ENCODE data around the gene NCOA3.

NCOA3 gene

GRCh38 chr20:47645632-47646031, 143.9 kb downstream of the NCOA3 start:
- no peak for DNase-seq

- DNase-seq: no peak
Measured at GRCh38 chr20:47647994-47648393, 146.3 kb downstream of the NCOA3 start.

GRCh38 chr20:47648943-47649342, 147.3 kb downstream of the NCOA3 start:
- no peak for DNase-seq

GRCh38 chr20:47652301-47652700, 150.6 kb downstream of the NCOA3 start:
- no peak for DNase-seq

- DNase-seq: no peak
Measured at GRCh38 chr20:47652794-47653193, 151.1 kb downstream of the NCOA3 start.

GRCh38 chr20:47653869-47654268, 152.2 kb downstream of the NCOA3 start:
- no peak for DNase-seq

- no peak for DNase-seq
Measured at GRCh38 chr20:47654370-47654769, 152.7 kb downstream of the NCOA3 start.

GRCh38 chr20:47655635-47656034, 153.9 kb downstream of the NCOA3 start:
- DNase-seq: no peak

- DNase-seq: peak; percentile 59
Measured at GRCh38 chr20:47656318-47656717, 154.6 kb downstream of the NCOA3 start.

- no peak for DNase-seq
Measured at GRCh38 chr20:47659904-47660601, 158.4 kb downstream of the NCOA3 start.

- no peak for DNase-seq
Measured at GRCh38 chr20:47660602-47660905, 158.9 kb downstream of the NCOA3 start.

GRCh38 chr20:47660983-47661700, 159.5 kb downstream of the NCOA3 start:
- DNase-seq: no peak

- DNase-seq: no peak
Measured at GRCh38 chr20:47661714-47662113, 160.0 kb downstream of the NCOA3 start.

GRCh38 chr20:47662483-47663353, 161.0 kb downstream of the NCOA3 start:
- no peak for DNase-seq

GRCh38 chr20:47663354-47664067, 161.8 kb downstream of the NCOA3 start:
- DNase-seq: peak; percentile 86

GRCh38 chr20:47664068-47664437, 162.4 kb downstream of the NCOA3 start:
- no peak for DNase-seq

- no peak for DNase-seq
Measured at GRCh38 chr20:47664744-47665143, 163.1 kb downstream of the NCOA3 start.

- no peak for DNase-seq
Measured at GRCh38 chr20:47665221-47665991, 163.7 kb downstream of the NCOA3 start.

- DNase-seq: no peak
Measured at GRCh38 chr20:47666304-47666703, 164.6 kb downstream of the NCOA3 start.

- DNase-seq: no peak
Measured at GRCh38 chr20:47667086-47667485, 165.4 kb downstream of the NCOA3 start.

- no peak for DNase-seq
Measured at GRCh38 chr20:47667531-47668312, 166.0 kb downstream of the NCOA3 start.
